Hindlimb muscle (tissue), 1 donor: ENCODE measurements around the gene FOSL2. TPM values are rescaled to one million over a fixed set of nuclear protein-coding genes. Genes with fewer than 3 reads are reported as not detected.

Source experiments
- DNase-seq: peaks from one replicate; pipeline ENCODE4 v3.0.0-alpha.2; 2013
- polyA plus RNA-seq: library from polyadenylated mRNA; unstranded; fragments of 120-200 nt; gene quantifications from one replicate; pipeline ENCODE4 v1.2.1, GENCODE V29; 2013; ENCODE audit not compliant: insufficient read length

The FOSL2 gene
- polyA plus RNA-seq, 1 donor, result 22.0 TPM

DNA sequence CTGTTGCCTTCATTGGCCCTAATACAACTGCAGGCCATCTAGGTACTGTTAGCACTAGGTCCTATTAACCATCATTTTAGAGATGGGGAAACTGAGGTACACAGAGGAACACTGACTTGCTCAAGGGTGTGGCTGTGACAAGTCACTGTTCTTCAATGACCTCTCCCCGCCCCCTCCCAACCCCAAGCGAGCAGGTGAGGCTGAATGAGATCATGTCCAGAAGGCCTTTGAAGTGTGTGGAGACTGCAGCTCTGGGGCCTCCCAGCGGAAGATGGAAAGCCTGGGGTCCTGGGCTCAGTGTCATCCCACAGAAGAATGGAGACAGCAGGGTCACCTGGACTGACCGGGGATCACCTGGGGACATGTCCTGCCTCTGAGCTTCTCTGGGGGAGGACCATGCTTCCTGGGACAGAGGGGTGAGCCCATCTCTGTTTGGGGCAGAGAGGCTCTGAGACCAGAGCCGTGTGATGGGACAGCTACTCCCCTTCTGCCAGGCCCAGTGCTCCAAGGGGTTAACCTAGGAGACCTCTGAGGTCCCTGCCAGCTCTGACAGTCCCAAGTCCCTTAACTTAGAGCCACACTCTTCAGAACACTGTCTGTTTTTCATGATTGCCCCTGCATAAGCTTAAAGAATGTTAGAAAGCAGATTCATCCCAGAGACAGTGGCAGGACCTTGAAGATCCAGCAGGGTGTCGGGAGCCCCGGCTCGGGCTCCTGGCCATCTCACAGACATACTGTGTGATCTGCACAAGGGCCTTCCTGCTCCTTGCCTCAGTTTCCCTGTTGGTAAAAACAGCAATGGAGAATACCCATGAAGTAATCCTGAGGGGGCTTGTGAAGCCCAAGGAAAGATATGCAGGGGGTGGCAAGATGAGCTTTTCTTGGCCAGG lies 16.7 kb upstream of the FOSL2 start:
- DNase-seq, result no peak

DNA sequence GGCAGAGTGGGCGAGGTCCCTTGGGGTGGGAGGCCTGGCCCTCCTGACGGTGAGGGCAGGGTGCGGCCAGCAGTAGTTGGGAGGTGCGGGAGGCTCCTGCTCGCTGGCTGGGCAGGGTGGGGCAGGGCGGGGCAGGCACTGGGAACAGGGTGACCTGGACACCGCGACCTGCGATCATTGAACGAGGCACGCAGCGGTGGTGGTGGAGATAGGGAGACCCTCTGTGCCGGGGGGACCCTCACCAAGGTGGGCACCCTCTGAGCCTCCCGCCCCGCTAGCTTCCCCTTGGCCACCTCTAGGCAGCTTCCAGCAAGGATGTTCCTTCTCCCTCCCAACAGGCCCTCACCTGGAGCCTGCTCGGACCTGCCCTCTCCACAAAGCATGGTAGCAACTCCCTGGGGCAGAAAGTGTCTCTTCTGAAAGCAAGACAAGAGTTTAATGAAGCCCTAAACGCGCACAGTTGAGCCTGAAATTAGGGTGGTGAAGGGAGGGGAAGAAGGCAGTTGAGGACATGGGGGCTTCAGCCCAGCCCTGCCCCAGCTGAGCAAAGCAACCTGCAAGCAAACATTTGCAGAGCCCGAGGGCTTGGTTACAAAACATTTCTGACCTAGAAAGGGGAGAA lies 15.4 kb upstream of the FOSL2 start:
- DNase-seq, result no peak

DNA sequence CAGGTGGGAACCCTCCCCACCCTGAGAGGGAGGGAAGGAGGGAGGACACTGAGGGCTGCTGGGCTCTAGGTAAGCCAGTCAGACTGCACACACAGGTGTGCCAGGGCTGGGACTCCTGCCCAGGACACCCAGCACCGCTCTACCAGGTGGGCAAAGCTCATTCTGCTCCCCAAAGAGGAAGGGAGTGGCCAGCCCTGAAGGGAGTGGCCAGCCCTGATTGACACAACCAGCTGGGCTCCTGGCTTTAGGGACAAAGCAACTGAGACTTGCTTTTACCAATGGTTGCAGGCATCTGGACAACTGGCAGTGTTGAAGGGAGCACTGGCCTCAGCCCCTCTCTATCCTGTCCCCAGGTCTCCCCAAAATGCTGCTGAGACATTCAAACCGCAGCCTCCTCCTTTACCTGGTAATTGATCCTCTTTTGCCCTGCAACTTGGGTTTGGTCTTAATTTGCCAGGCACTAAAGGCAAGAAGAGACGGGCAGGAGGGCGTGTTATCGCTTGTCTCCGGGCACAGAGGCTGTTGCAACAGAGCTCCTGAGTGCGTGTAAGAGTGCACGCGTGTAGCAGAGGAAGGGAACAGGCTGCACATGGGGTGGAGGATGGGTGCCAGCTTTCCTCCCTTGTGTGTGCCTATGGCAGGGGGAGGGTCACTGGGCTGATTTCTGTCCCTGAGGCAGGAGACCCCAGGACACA lies 14.5 kb upstream of the FOSL2 start:
- DNase-seq, result no peak

DNA sequence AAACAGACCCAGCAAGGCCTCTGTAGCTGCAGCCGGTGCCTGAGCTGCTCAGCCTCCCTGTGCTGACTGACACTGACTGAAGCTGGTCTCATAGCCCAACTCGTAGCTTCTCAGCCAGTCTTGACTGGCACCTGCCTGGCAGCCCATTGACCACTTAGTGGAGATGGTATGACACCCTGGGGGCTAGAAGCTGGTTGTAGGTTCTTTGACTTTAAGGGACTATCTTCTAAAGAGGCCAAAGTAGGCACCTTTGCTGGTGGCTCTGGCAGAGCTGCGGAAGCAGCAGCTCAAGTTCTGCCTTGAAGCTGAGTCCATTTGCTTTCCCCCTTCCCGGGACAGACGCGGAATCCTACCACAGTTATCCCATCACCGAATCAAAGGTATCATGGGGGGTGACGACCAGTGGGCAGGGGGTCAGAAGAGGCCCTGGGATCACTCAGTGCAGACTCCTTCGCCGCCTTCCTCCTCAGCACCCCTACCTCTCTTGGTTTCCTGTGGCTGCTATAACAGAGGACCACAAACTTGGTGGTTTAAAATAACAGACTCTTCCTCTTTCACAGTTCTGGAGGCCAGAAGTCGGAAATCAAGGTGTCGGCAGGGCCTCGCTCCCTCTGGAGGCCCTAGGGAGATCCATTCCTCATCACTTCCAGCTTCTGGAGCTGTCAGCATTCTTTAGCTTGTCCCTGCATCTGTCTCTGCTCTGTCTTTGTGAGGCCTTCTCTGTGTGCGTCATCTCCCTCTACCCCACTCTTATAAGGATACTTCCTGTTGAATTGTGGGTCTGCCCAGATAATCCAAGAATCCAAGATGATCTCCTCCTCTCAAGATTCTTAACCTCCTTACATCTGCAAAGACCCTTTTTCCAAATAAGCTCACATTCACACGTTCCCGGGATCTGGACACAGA lies 13.7 kb upstream of the FOSL2 start:
- DNase-seq, result no peak

DNA sequence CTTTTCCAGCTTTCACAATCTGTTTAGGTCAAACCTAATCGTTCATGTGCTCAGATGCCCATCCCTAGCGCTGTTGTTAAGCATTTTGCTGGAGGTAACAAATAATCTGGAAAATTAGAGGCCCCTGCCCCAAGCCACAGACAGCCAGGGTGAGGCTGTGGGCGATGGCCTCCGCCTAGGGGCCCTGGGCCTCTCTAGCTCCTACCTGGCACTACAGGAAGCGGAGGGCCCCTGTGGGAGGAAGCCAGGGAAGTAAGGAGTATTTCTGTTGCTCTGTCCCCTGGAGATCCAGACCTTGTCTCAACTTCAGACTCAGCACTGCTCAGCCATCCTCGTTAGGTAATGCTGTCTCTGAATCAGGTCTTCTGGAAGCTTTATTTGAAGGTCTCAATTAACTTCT lies 12.4 kb upstream of the FOSL2 start:
- no peak for DNase-seq

DNA sequence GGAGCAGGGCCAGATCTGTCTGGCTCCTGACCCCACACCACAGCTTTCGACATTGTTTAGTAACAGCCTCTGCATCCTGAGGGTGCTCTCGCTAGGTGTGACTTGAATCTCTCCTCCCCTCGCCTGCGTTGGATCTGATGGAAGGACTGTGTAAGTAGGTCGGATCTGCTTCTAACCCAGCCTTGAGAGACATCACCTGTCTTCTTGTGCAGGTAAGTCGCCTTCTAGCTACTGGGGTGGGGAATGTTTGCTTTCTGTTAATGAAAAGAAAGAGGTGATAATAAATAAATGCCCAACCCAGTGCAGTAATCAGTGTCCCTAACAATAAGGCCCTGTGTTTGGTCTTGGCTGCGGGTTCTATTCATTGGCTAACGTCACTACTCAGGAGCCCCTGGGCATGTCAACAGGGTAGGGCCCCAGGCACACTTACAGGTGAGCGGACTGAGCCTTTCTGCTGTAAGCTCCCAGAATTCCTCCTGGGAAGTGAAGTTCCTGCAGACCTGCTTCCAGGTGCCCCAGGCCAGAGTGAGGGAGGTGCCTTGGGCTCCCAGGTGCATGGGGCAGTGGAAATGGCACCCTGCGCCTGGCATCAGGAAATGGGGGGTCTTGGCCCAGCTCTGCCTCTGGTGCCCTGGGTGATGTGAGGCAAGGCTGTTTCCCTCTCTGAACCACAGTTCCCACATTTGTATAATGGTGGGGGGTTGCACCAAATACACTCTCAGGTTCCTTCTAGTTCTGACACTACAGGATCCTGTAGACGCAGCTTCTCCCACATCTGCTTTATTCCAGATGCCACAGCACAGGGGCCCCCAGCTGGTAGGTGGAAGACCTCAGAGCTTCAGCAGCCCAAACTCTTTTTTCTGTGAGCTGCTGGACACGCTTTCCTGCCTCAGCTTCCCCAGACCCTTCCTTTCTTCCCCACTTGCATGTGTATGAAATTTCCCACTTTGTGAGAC lies 11.2 kb upstream of the FOSL2 start:
- DNase-seq, result no peak

DNA sequence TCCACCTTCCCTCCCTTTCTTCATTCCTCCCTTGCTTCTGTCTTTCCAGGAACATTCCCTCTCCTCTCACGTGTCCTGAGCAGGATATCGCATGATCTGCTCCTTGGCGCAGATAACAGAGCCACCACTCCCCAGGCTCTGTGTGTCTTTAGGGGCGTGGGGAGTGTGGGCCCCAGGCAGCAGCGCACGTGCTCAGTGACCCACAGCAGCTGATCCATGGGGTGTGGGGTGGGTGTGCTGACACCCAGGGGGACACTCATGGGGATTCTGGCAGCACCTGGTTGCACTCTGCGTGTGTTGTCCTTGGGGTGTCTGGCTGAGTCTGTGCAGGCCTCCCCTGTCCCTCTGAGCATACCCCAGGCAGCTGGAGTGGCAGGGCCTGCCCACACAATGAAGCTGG lies 9.9 kb upstream of the FOSL2 start:
- DNase-seq, result no peak

DNA sequence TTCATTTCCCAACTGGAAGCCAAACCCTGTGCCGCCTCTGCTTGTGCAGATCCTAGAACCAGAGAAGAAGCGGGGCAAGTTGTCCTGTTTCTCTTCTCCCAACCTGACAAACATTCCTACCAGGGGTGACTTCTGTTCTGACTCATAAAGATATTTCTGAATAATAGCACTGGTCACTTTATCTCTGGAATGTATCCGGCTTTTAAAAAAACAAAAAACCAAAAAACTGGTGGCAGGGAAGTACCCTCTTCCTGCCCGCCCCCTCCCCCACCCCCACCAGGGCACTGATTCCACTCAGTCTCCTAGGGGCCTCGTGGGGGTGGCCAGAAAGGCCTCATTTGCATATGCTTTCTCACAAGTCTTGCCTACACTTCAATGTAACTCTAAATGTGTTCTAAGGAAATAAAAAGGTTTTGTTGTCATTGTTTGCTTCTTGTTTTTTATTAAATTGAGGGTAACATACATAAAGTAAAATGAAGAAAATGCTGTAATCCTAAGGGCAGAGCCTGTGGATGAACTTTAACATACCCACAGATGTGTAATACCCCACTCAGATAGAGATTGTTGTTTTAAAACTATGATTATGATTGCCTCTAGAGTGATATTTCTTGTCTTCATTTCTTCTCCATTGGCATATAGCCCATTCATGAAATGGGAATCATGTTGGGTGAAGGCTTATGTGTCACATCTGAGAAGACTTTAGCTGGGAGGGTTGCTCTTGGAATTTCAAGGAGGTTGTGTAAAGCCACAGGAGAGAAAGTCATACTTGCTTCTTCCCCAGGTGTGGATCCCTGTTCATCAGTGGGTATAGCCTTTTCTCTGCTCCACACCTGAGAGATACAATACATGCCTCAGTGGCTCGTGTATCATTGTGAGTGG lies 5.3 kb upstream of the FOSL2 start:
- DNase-seq, result no peak

DNA sequence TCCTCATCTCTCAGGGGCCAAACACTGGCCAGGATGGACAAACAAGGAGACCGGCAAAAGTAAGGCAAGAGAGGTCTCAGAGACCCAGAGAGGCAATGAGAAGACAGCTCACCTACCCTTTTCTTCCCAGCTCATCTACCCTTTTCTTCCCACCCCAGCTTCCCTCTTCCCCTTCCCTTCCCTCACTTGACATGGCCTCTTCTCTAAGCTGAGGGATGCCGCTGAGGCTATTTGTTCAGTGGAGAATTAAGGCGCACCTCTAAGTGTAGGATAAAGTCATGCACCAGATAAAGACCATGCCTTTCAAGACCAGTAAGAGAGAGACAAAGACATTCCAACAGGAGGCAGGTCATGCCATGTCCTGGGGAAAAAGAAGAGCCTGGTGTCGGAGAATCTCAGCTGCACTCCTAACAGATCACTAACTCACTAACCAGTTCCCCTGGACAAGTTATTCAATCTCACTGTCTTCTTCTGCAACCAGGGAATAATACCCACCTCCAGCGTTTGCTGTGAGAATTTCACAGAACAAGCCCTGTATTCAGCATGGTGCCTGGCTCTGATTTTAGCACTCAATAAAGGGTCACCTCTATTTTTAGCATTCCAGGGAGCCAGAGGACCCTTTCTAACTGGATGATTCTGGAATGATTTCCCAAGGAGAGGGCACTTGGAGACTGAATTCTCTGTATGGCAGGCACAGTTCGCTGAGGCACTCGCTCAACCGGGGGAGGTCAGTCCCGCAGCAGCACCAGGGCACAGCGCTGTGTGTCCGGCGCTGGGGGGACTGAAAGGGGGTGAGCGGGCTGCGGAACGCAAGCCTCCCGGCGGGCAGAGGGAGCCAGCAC lies 3.0 kb upstream of the FOSL2 start:
- DNase-seq, result no peak

DNA sequence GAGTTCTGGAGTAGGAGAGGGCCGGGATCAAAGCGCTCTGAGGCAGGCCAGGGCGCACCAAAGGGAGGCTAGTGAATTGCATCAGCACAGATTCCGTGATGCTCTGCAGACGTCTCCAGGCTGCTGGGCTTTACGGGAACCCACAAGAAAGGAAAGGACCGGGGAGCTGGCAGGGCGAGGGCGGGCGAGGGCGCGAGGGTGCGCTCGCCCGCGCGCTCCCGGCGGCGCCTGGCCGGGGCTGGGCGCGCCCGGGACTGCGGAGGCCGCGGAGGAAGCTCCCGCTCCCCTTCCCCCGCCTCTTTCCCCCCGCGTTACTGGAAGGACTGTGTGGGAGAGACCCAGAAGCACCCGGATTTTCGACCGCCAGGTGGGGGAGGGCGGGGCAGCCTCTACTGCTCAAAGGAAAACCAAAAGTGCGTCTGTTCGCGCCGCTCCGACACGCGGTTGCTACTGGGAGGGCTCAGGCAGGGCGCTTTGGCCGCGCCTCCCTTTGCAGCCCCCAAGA lies 2.4 kb upstream of the FOSL2 start:
- peak; percentile 83 for DNase-seq

DNA sequence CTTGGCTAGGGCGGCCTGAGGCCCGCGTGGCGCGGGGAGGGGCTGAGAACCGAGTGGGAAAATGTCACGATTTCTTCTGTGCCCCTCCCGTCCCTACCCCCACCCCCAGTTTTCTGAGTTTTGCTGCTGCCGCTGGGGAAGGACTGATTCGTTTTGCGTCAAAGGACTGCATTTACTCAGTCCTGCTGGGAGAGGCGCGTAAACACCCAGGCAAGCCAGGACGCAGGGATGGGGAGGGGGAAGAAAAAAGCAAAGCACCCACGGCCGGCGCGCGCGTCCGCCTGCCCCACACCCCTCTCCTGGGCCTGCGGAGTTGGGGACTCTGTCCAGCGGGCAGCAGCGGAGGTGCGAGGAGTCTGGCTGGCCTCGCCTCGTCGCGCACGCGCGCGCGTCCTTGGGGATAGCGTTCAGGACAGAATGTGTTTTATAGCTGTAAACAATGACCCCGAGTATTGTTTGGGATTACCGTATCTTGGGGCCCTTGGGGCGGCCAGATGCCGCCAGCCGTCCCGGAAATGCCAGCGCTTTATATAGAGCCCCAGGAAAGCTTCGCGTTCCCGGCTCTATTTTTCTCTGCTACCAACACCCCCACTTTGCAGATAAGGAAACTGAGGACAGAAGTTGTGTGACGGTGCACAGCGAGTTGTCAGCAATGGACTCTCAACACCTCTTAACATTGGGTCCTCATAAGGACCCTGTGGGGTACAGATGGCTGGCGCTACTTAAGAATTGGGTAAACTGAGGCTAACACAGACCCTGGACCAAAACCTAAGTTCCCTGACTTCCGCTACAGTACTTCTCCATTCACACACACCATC lies 1.7 kb upstream of the FOSL2 start:
- peak; percentile 87 for DNase-seq

DNA sequence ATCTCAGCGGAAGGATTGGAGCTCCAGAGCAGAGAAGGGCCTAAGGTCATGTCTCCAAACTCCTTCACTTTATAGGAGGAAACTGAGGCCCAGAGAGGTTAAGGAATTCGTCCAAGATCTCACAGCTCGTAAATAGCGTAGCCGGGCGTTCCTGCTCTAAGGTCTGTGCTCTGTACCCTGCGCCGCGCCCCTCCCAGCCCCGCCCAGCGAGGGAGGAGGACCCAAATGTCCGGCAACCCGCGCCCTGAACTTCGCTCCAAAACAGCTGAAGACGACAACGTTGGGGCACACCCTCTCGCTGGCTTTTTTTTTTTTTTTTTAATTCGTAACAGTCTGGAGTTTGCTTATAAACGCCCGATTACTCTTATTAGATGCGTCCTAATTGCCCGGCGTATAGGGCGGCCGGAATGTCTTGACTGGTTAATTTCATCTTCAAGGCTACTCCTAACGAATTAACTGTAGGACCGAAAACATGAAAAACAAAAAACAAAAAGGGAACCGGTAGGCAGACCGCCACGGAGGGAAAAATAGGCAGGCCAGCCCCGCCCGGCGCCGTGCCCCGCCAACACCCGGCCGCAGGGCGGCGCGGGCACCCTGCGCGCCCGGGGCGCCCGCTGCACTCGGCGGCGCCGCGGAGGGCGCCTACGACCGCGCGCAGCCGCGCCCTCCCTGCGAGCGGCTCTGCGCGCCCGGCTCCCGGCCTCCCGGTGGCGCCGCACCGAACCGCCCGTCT lies 928 bp upstream of the FOSL2 start:
- DNase-seq, result peak; percentile 90

DNA sequence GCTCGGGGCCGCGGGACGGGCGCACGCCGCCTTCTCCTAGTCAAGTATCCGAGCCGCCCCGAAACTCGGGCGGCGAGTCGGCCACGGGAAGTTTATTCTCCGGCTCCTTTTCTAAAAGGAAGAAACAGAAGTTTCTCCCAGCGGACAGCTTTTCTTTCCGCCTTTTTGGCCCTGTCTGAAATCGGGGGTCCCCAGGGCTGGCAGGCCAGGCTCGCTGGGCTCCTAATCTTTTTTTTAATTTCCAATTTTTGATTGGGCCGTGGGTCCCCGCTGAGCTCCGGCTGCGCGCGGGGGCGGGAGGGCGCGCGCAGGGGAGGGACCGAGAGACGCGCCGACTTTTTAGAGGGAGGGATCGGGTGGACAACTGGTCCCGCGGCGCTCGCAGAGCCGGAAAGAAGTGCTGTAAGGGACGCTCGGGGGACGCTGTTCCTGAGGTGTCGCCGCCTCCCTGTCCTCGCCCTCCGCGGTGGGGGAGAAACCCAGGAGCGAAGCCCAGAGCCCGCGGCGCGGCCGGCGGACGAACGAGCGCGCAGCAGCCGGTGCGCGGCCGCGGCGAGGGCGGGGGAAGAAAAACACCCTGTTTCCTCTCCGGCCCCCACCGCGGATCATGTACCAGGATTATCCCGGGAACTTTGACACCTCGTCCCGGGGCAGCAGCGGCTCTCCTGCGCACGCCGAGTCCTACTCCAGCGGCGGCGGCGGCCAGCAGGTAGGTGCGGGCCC lies 617 bp downstream of the FOSL2 start:
- DNase-seq, result peak; percentile 82

DNA sequence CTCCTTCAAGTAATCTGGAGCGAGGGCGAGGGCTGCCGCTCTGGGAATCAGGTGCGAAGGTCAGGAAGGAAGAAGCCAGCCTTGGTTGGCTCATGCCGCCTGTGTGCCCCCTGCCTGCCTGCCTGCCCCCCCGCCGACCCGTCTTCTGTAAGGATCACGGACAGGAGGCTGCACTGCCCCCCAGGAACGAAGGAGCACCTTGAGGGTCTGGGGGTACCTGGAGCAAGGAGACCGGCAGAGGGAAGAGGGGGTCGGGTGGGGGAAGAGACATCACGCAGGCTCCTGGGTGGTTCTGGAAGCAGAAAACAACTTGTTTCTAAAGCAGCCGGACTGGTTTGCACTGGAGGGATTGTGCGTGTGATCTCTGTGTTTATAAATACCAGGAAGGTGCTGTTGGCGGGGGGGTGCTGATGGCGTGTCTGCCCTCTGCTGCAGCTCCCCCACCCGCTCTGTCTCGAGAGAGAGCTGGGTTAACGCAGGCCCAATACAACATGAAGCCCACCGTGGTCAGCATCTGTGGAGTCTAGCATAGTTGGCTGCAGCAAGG lies 1.7 kb downstream of the FOSL2 start:
- no peak for DNase-seq

DNA sequence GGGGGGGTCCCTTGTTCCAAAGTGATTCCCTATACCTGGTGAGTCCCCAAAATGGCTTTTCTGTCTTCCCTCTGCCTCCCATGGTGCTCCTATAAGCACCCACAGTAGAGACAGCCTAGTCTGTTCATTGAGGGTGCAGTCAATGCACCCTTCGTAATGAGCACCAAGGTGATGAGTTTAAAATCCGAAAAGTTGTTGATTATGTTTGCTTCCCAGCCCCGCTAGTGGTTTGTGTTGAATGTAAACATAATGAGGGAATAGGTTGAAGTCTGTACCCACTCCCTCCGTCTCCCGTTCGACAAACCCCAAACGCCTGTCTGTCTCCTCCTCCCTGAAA lies 2.3 kb downstream of the FOSL2 start:
- no peak for DNase-seq

DNA sequence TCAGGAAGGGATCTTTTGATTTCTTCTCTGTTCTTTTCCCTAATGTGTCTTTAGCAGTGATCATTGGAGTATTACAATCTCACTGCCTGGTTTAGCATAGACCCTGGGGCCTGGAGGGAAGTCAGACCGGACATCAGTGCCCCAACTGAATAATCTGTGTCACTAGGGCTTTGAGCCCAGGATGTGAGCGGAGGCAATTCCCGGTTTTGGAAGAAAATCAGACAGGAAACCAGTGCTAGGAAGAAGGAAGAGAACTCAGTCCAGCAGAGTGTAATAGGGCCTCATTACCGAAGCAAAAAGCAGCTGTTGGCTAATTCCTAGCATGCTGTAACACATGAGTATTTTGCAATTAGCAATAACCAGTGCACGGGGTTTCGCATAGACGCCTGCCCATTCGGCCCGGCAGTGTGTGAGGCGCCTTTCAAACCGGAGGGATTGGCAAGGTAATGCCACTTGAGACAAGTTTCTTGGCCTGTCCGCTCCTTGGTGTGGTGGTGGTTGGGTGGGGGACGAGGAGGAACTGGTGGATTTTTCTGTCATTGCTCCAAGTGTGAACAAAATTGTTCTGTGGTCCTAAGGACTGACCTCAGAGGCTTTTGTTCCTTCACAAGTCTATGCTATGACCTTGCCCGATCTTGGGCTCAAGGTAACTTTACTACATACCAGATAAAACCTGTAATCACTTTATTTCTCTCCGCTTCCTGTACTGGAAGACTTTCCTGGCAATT lies 2.8 kb downstream of the FOSL2 start:
- DNase-seq, result no peak
